ENCODE data around the gene AQP12B.

The AQP12B gene

DNA sequence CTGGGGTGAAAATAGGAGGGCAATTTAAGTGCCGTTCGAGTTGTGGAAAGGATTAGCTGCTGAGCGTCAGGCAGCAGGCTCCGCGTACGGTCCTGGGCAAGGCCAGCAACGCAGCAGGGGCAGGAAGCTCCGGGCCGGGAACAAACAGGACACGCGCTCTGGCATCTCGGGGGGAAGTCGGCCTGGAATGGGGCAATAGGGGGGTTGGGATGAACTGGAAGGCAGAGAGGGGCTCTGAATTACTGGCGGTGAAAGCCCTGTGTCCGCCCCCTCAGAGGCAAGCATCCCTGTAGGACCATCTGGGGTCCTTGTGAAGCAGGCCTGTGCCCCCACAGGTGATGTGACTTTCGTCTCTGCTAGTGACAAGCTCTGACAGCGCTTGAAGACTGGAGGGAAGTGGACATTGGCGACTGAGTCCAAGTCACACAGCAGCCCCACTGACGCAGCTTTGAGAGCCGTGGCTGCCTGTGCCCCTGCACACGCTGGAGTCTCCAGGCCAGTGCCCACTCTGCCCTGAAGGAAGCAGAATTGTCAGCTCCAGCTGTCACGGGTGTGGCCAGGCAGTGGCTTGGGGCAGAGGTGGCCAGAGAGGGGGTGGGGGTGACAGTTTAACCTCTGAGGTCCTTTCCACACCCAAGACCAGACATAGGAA lies 35.1 kb downstream of the AQP12B start:
- DNase-seq (ENCODE audit: low read depth): no peak

DNA sequence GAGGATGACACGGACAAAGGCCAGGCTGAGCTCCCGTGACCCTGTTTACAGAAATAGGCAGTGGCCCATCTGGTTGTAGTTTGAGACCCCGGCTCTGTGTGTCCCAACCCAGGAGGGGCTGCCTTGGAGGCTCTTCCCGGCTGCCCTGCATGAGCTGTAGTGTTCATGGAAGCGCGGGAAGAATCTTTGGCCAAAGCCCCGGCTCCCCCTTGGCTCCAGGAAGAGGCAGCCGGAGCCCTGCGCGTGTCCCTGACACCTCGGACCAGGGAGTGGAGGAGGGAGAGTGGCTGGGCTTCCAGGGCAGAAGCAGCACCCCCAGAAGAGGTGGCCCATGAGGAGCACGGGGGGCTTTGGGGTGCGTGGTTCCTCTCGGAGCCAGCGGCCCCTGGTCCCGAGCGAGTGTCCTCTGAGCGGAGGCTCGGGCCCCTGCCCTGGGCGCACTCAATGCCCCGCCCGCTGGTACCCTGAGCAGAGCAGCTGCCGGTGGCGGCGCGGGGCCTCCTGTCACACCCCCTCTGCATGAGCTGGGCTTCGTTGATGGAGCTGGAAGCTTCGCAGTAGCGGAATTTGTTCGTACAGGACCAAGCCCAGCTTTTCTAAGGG lies 35.7 kb downstream of the AQP12B start:
- no peak for DNase-seq (ENCODE audit: low read depth)

- DNase-seq (ENCODE audit: low read depth): no peak
Measured at GRCh38 chr2:240646176-240646899, 36.3 kb downstream of the AQP12B start.

GRCh38 chr2:240645801-240646175 lies 36.9 kb downstream of the AQP12B start:
- no peak for DNase-seq (ENCODE audit: low read depth)

GRCh38 chr2:240645346-240645745 lies 37.3 kb downstream of the AQP12B start:
- no peak for DNase-seq (ENCODE audit: low read depth)

DNA sequence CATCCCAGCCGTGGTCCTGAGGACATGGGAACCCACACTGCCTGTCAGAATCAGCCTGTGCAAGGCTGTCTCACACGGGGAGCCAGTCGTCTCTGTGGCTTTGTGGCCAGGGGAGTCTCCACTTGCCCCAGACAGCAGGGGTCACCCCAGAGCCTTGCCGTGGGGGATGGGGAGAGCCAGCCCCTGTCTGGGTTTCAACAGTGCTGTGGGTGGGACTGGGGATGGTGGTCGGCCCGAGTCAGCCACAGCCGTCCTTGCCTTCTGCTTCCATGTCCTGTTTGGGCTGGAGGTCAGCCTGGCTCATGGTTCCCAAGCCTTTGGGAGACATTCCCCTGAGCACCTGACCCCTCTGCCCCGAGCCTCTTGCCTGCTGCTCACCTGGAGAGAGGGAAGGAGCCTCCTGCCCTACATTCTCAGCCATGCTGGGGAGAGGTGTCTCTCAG lies 37.8 kb downstream of the AQP12B start:
- no peak for DNase-seq (ENCODE audit: low read depth)

GRCh38 chr2:240644171-240644651 lies 38.5 kb downstream of the AQP12B start:
- DNase-seq (ENCODE audit: low read depth): no peak

DNA sequence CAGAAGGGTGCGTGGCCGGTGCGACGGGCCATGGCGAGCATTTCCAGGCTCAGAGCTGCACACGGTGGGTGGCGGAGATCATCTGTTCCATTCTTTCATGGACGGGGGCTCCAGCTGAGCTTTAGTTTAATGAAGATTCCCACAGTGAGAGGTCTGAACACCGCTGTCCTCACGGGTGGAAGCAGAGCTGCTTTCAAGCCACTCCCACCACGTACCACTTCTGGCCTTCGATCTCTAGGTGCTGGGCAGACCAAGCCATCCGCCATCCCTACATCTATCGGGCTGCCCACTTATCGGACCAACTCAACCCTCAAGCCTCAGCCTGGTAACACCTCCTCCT lies 38.9 kb downstream of the AQP12B start:
- no peak for DNase-seq (ENCODE audit: low read depth)

DNA sequence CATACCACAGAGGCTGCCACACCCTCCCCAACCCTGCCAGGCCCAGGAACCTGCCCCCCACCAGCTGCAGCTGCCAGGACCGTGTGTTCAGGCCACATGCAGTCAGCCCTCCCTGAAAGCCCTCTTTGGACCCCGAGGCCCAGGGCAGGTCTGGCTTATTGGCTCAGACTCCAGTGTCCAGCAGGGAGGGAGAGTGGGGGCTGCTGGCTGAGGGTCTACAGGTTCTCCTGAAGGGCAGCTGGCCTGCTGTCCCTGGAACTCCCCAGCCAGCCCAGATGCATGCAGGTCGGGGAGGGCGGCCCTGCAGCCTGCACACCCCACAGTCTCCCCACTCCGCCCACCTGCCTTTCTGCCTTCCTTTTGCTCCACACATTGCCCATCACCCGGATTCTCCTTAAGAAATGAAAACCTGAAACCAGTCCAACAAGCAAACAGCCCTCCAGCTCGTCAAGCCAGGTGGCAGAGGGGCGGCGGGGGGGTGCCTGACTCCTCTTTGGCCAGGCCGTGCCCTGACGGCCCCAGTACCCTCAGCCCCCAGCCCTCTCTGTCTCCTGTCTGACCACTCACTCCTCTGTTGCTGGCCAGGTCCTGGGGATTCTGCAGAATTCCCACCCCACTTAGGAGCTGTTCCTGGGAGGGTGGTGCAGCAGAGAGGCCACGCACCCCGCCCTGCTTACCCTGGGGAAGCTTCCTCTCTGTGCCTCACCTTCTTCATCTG lies 39.4 kb downstream of the AQP12B start:
- DNase-seq (ENCODE audit: low read depth): no peak

DNA sequence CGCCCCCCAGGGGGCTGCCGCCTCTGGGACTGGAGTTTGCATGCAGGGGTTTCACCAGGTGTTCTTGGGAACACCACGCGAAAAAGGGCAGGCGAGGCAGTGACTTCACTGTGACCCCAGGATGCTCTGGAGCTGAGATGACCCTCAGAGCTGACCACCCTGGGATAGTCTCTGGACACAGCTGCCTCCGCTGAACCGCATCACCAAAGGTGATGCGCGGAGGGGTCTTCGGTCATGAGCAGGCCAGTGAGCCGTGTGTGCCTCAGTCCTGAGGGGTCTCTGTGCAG lies 39.9 kb downstream of the AQP12B start:
- DNase-seq (ENCODE audit: low read depth): no peak

DNA sequence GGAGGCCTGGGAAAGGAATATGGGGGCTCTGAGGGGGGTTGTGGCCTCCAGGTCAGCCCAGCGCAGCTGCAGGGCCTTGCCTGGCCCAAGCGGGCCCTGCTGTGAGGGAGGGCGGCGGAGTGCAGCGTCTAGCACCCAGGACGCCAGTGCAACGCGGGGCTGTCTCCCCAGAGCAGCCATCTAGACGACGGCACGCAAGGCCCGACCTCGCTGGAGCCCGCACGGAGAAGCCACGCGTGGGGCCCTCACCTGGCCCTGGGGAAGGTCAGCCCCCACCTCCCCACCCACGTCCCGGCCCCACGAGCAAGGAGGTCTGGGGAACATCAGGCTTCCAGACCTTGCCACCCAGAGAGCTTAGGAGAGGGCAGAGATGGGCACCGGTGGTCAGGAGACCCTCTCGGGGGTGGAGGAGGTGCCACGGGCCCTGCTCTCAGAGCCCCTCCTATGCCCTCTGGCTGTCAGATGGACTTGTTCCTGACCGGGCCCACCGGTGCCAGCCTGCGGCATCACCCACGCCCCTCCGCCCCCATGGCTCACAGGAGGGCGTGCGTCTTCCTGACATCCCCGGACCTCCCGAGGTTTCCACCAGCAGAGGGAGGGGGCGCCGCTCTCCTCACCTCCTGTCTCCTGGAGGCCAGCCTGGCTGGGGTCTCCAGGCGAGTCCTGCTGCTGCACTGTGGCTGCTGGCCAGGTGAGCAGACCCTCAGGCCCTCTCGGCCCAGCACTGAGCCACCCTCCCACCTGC lies 40.5 kb downstream of the AQP12B start:
- DNase-seq (ENCODE audit: low read depth): no peak

DNA sequence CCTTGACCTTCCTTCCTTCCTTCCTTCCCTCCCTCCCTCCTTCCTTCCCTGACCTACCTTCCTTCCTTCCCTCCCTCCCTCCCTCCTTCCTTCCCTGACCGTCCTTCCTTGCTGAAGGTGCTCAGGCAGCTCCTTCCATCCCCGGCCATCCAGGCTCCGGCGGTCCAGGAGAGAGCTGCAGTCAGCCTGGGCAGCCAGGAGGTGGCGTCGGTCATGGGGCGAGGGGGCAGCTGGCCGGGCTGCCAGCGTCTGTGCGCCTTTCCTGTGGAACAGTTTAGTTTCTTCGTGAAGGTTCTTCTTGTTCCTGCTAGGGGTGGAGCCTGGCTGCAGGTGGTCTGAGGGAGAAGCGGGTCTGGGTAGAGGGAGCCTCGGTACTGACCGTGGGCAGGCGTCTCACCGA lies 41.7 kb downstream of the AQP12B start:
- peak; percentile 26 for DNase-seq (ENCODE audit: low read depth)

- DNase-seq (ENCODE audit: low read depth): no peak
Measured at GRCh38 chr2:240639566-240639965, 43.1 kb downstream of the AQP12B start.

DNA sequence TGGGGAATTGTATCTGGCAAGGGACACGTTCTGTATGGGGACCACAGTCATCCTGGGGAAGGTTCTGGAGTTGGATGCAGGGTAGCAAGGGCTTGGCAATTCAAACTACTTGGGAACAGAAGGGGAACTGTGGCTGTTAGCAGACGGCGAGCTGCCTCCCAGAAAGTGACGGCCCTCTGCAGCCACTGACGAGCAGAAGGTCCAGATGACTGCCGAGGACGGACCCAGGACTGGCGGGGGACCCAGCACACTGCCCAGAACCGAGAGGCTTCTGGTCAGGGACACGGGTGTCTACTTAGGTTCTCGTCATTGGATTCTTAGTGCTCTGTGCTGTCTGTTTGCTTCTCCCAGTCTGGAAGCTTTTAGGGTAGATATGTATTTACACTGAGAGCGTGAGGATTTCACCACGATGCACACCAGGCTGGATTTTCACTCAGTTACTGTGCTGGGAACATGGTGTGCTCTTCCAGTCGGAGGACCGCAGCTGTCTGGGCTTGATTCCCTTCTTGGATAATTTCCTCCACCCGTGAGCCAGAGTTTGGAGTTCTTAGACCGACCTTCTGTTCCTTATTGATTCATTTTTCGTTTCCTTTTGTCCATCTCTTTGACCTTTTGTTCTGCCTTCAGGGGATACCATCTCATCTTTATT lies 44.0 kb downstream of the AQP12B start:
- DNase-seq (ENCODE audit: low read depth): no peak

DNA sequence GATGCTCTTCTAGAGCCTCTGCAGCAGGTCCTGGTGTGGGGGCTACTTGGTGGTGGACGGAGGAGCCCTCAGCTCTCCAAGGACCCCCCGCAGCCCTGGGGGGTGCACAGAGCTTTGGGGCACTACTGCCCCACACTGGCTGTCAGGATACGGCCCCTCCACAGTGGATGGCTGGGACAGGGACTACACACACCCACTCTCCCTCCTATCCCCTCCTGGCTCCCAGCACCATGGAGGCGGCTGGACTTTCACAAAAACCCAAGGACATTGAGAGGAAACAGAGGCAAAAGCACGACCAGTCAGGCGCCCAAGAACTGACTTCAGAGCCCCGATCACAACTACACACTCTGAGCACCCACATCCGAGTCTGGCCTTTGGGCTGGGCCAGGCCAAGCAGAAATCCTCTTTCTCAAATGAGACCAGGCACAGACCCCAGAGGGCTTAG lies 44.8 kb downstream of the AQP12B start:
- no peak for DNase-seq (ENCODE audit: low read depth)

DNA sequence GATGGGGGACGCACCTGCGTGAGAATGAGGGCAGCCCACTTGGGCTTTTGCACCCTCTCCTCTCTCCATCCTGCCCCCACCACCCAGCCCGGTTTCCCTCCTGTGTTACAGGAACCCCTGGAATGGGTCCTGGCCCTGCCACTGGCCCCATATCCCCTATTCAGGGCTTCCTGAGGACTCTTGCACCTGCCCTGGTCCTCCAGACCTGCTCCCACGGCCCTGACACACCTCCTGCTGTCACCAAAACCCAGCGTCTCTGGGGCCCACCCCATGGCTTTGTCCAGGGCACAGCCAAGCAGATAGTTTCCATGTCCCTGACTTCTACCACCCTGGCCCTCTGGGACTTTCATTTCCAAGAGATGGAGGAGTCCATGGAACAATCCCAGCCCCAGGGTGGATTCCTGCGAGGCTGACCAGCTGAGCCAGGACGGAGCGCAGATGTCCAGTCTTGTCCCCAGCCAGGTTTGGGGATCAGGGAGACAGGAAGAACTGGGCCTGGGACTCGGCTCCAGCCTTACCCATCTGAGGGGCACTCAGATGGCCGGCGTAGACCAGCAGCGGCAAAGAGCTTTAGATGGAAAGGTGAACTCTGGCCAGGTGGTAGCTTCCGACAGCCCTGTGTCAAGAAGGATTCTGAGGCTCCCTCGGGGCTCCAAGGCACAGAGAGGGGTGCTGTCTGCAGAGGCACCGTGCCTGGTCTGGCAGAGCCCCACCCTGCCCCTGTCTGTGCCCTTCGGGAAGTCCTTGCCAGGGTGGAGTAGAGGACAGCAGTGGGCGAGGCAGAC lies 45.4 kb downstream of the AQP12B start:
- DNase-seq (ENCODE audit: low read depth): no peak

GRCh38 chr2:240636563-240637115 lies 46.0 kb downstream of the AQP12B start:
- DNase-seq (ENCODE audit: low read depth): no peak

DNA sequence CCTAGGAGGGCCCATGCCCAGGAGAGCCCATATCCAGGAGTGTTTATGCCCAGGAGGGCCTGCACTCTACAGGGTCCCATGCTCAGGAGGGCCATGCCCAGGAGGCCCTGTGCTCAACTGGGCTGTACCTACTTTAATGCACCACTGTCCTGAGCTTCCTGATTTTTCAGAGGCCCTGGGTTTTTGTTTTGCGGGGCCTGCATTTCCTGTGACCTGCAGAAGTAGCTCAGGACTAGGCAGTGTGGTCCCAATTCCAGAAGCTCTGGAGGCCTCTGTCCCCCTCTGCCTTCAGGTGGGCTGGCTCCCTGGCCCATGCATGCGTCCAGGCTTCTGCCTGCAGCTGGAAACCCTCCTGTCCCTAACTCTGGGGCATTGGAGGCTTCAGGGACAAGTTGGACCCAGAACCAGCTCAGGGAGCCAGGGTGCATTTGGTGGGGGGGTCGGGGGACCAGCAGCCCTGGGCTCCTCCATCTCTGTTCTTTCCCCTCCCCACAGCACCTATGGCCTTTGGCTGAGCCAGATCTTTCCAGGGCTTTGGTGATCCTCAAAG lies 46.6 kb downstream of the AQP12B start:
- DNase-seq (ENCODE audit: low read depth): no peak

DNA sequence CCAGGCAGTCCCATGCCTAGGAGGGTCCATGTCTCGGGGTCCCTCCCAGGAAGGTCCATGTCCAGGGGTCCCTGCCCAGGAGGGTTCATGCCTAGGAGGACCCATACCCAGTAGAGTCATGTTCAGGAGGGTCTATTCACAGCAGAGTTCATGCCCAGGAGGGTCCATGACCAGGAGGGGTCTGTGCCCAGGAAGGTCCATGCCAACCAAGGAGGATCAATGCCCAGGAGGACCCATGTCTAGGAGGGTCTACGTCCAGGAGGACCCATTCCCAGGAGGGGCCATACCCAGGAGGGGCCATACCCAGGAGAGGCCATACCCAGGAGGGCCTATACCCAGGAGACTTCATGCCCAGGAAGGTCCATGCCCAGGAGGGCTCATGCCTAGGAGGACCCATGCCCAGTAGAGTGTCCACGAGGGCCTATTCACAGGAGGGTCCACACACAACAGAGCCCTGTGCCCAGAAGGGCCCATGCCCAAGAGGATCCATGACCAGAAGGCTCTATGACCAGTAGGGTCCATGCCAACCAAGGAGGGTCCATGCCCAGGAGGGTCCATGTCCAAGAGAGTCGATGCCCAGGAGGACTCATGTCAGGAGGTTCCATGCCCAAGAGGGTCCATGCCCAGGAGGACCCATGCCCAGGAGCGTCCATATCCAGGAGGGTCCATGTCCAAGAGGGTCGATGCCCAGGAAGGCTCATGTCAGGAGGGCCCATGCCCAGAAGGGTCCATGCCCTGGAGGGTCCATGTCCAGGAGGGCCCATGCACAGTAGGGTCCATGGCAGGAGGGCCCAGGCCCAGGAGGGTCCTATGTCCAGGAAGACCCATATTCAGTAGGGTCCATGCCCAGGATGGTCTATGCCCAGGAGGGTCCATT lies 47.3 kb downstream of the AQP12B start:
- DNase-seq (ENCODE audit: low read depth): no peak
